Esophagus muscularis mucosa (tissue), 4 donors: ENCODE measurements around the gene CYP27B1. TPM values are rescaled to one million over a fixed set of nuclear protein-coding genes. Genes with fewer than 3 reads are reported as not detected.

Source experiments
- DNase-seq: peaks from one replicate; pipeline ENCODE4 v3.0.0-alpha.2; 2017; ENCODE audit errors: extremely low spot score
- H3K27ac ChIP-seq, 4 donors: fragments of 200-600 bp; sonication (generic); replicated peaks in 1 of 4; 1 replicate in 3 of 4; 2 replicates in 1 of 4; pipeline ENCODE4 v1.5.1; 2016 to 2019; ENCODE audit warnings: mild to moderate bottlenecking in 1 of 4
- H3K27me3 ChIP-seq, 4 donors: fragments of 200-600 bp; sonication (generic); one replicate each; pipeline versions ENCODE4 v1.5.1 to v1.6.0; 2016 to 2019
- H3K36me3 ChIP-seq, 4 donors: fragments of 200-600 bp; sonication (generic); one replicate each; pipeline ENCODE4 v1.5.1; 2016 to 2019
- H3K4me1 ChIP-seq, 4 donors: fragments of 200-600 bp; sonication (generic); one replicate each; pipeline ENCODE4 v1.5.1; 2016 to 2019
- H3K4me3 ChIP-seq, 4 donors: fragments of 200-600 bp; sonication (generic); 1 replicate in 2 of 4; 2 replicates in 2 of 4; pipeline ENCODE4 v1.5.1; 2016 to 2019; ENCODE audit warnings: mild to moderate bottlenecking in 4 of 4, moderate library complexity in 1 of 4
- H3K9me3 ChIP-seq, 4 donors: fragments of 200-600 bp; sonication (generic); 1 replicate in 3 of 4; 2 replicates in 1 of 4; pipeline ENCODE4 v1.5.1; 2016 to 2019
- EP300 ChIP-seq: sonication (generic); formaldehyde crosslinking; IDR thresholded peaks from one replicate; pipeline ENCODE4 v1.6.1; 2017; ENCODE audit warnings: antibody characterized with exemption
- POLR2A ChIP-seq: fragments of 450-650 bp; IDR thresholded peaks from one replicate; pipeline ENCODE4 v1.6.1; 2017; ENCODE audit warnings: antibody characterized with exemption, moderate library complexity, mild to moderate bottlenecking, low read depth
- POLR2AphosphoS5 ChIP-seq, 2 donors: sonication (generic); formaldehyde crosslinking; IDR thresholded peaks; one replicate each; pipeline ENCODE4 v1.6.1; 2017; ENCODE audit warnings: antibody characterized with exemption in 2 of 2
- WGBS: methylation state at CpG from one replicate; pipeline ENCODE4 v1.1.5; 2018; 5-methylcytosine and 5-hydroxymethylcytosine counted together
- intact Hi-C: fragments of 100-400 bp; cut with DNase I; formaldehyde crosslinking; loops from one replicate; pipeline ENCODE4 v1.15.1; 2023
- total RNA-seq, 4 donors: library from RNA; depleted of rRNA; stranded (reverse); fragments of >200 nt; gene quantifications; one replicate each; pipeline versions ENCODE4 v1.1.0 to v1.2.1, GENCODE V29; 2016
- TF ChIP-seq, protein P1 (sequence below), 3 experiments: fragments of 200-600 bp in 2 of 3; fragments of 450-650 bp in 1 of 3; sonication (generic) in 2 of 3; IDR thresholded peaks; one replicate each; pipeline ENCODE4 v1.5.1; 2017 to 2019; ENCODE audit warnings: antibody characterized with exemption in 3 of 3, mild to moderate bottlenecking in 2 of 3, moderate library complexity in 1 of 3

Gene CYP27B1
- total RNA-seq, 4 donors from 2014 or later = 0.32 to 0.66 TPM; not detected in 2

DNA sequence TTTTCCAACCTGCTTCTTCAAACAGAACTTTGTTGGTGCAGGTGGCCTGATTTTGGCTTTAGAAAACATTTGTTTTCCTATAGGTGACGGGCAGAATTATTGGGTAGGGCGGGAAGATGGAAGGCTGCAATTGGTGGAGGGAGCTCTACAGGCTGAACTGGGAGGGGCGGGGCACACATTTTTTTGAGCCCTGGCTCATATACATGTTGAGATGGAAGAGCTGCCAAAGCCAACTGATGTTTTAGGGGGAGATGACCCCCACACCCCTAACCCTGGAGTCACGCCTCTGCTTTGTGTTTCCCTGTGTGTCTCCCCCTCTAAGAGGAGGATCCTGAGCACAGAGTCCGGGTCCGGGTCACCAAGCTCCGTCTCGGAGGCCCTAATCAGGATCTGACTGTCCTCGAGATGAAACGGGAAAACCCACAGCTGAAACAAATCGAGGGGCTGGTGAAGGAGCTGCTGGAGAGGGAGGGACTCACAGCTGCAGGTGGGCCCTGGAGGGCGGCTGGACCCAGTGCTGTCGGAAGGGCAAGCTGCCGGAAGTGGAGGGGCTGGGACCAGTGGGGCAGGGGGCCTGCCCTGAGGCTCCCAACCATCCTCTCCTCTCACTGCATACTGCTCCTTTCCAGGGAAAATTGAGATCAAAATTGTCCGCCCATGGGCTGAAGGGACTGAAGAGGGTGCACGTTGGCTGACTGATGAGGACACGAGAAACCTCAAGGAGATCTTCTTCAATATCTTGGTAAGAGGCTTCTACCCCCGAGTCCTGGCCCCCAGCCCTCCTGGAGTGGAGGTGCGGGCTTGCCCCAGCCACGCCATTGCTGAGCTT, 46.9 kb downstream of the CYP27B1 start:
- peaks cover 0 to 7% (median 0%) of the 10 kb centered on the region in 4 donors for H3K27me3 ChIP-seq
- H3K4me1 ChIP-seq = no peaks in the 10 kb centered on the region
- peak; percentile 75 for DNase-seq
- intact Hi-C loops = no loop called here
- H3K9me3 ChIP-seq = no peaks in the 10 kb centered on the region
- H3K27ac ChIP-seq = no peak overlapping the region
- peaks cover 51 to 71% (median 68%) of the 10 kb centered on the region in 4 donors for H3K36me3 ChIP-seq
- TF ChIP-seq POLR2AphosphoS5 (IDR thresholded peaks at IDR 0.05) (no peak), EP300 (no peak), POLR2A (no peak)
- TF ChIP-seq, protein P1, sequence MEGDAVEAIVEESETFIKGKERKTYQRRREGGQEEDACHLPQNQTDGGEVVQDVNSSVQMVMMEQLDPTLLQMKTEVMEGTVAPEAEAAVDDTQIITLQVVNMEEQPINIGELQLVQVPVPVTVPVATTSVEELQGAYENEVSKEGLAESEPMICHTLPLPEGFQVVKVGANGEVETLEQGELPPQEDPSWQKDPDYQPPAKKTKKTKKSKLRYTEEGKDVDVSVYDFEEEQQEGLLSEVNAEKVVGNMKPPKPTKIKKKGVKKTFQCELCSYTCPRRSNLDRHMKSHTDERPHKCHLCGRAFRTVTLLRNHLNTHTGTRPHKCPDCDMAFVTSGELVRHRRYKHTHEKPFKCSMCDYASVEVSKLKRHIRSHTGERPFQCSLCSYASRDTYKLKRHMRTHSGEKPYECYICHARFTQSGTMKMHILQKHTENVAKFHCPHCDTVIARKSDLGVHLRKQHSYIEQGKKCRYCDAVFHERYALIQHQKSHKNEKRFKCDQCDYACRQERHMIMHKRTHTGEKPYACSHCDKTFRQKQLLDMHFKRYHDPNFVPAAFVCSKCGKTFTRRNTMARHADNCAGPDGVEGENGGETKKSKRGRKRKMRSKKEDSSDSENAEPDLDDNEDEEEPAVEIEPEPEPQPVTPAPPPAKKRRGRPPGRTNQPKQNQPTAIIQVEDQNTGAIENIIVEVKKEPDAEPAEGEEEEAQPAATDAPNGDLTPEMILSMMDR (IDR thresholded peaks at IDR 0.05) = no peak
- H3K4me3 ChIP-seq = no peak overlapping the region
- WGBS = 90% methylated on average over 18 of the region's 20 CpGs

DNA sequence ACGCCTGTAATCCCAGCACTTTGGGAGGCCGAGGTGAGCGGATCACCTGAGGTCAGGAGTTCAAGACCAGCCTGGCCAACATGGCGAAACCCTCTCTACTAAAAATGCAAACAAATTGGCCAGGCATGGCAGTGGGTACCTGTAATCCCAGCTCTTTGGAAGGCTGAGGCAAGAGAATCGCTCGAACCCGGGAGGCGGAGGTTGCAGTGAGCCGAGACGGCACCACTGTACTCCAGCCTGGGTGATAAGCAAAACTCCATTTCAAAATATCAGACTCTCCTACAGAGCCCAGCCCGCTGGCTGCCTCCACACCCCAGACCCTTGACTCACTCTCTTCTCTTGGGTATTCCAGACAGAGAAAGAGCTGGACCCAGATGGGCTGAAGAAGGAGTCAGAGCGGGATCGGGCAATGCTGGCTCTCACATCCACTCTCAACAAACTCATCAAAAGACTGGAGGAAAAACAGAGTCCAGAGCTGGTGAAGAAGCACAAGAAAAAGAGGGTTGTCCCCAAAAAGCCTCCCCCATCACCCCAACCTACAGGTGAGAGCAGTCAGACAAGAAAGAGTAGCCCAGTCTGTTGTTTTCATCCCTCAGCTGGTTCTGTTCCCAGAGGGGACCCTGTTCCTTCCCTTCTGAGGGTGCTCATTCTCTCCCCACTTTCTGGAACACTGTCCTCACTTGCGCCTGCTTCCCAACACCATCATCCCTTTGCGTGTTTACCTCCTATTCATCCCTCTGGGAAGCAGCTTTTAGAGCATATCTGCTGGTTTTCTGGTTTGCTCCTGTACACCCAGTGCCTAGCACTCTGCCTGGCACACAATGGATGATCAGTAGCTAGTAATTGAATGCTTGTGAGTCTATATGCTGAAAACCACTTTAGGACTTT, 48.0 kb downstream of the CYP27B1 start:
- H3K36me3 ChIP-seq = peaks cover 51 to 82% (median 76%) of the 10 kb centered on the region in 4 donors
- intact Hi-C loops = no loop called here
- no peak overlapping the region for H3K4me3 ChIP-seq
- H3K9me3 ChIP-seq = no peaks in the 10 kb centered on the region
- H3K27ac ChIP-seq = no peak overlapping the region
- TF ChIP-seq POLR2A (no peak), POLR2AphosphoS5 (IDR thresholded peaks at IDR 0.05) (no peak), EP300 (no peak)
- TF ChIP-seq, protein P1 (IDR thresholded peaks at IDR 0.05) = no peak
- peak; percentile 55 for DNase-seq
- no peaks in the 10 kb centered on the region for H3K4me1 ChIP-seq
- H3K27me3 ChIP-seq = no peaks in the 10 kb centered on the region
- 96% methylated on average over 15 of the region's 15 CpGs for WGBS

DNA sequence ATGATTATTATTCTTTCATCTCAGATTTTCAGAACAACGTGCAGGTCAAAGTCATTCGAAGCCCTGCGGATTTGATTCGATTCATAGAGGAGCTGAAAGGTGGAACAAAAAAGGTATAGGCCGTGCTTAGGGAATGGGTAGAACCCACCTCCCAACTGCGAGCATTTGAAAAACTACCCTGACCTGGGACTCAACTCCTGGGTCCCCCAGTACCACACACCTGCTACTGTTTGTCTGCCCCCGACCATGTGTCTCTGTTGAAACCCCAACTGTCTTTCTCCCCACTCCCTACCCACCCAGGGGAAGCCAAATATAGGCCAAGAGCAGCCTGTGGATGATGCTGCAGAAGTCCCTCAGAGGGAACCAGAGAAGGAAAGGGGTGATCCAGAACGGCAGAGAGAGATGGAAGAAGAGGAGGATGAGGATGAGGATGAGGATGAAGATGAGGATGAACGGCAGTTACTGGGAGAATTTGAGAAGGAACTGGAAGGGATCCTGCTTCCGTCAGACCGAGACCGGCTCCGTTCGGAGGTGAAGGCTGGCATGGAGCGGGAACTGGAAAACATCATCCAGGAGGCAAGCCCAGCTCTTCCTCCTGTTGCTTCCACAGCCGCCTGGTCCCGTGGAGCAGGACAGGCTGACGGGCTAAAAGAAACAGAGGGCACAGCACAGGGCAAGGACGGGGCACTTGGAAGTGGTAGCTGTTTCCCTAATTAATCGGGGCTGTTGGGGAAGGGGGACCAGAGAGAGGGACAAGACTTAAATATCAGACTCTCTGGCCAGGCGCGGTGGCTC, 48.8 kb downstream of the CYP27B1 start:
- no peak overlapping the region for H3K27ac ChIP-seq
- peaks cover 51 to 85% (median 79%) of the 10 kb centered on the region in 4 donors for H3K36me3 ChIP-seq
- no peak overlapping the region for H3K4me3 ChIP-seq
- no peaks in the 10 kb centered on the region for H3K9me3 ChIP-seq
- WGBS = 93% methylated on average over 22 of the region's 22 CpGs
- TF ChIP-seq POLR2A = no peak
- TF ChIP-seq POLR2AphosphoS5 (IDR thresholded peaks at IDR 0.05) = no peak
- TF ChIP-seq, protein P1 (IDR thresholded peaks at IDR 0.05) = no peak
- TF ChIP-seq EP300 = no peak
- DNase-seq = peak; percentile 39
- H3K4me1 ChIP-seq = no peaks in the 10 kb centered on the region
- intact Hi-C loops = no loop called here
- no peaks in the 10 kb centered on the region for H3K27me3 ChIP-seq

DNA sequence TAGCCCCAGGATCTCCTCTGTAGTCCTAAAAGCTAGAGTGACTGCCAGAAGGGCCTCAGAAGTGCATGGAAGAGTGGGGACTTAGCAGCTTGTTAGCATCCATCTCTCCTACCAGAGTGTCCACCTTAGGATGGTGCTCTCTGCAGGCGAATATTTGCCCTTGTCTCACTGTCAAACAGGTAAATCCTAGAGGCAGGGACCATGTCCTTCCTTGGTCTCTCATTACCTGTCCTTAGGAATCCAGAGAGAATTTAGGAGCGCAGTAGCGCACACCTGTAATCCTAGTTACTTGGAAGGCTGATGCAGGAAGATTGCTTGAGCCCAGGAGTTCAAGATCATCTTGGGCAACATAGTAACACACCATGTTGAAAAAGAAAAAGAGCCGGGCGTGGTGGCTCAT, 49.7 kb downstream of the CYP27B1 start:
- no peak overlapping the region for H3K27ac ChIP-seq
- H3K4me1 ChIP-seq = no peaks in the 10 kb centered on the region
- H3K27me3 ChIP-seq = no peaks in the 10 kb centered on the region
- no peaks in the 10 kb centered on the region for H3K9me3 ChIP-seq
- WGBS = 100% methylated on average over 5 of the region's 5 CpGs
- H3K4me3 ChIP-seq = no peak overlapping the region
- intact Hi-C loops = no loop called here
- peaks cover 51 to 94% (median 82%) of the 10 kb centered on the region in 4 donors for H3K36me3 ChIP-seq
- TF ChIP-seq POLR2A = no peak
- TF ChIP-seq EP300 = no peak
- TF ChIP-seq POLR2AphosphoS5 (IDR thresholded peaks at IDR 0.05) = no peak
- TF ChIP-seq, protein P1 (IDR thresholded peaks at IDR 0.05) = no peak
- DNase-seq = peak; percentile 42
